Measurements from ENCODE around the gene ART5. TPM values are rescaled to one million over a fixed set of nuclear protein-coding genes. Genes with fewer than 3 reads are reported as not detected.
"Not testable (repeated sequence)": the region's sequence is repeated elsewhere in the genome, so short reads cannot be mapped to it uniquely, and the experiment has no call there.

Gene ART5
- total and polyA plus RNA-seq, 12 donors = 0.13 to 0.78 (median 0.30) TPM; not detected in 5

- WGBS, 4 donors = 82 to 92% (median 86%) methylated on average over 7 of the region's 7 CpGs
- Histone ChIP-seq H3K9me3 (replicated peaks in 1 of 3) (no peaks in the 10 kb centered on the region), H3K27me3 (no peaks in the 10 kb centered on the region), H3K4me1 (replicated peaks in 1 of 2) (peaks cover 11 to 14% of the 10 kb centered on the region in 2 donors), H3K4me3 (no peak overlapping the region), H3K27ac (no peak overlapping the region), H3K36me3 (replicated peaks in 1 of 2) (no peaks in the 10 kb centered on the region)
- intact Hi-C loops (cut with DNase I) = no loop called here
- TF ChIP-seq POLR2A (IDR thresholded peaks at IDR 0.05) = no peak
- TF ChIP-seq CTCF (IDR thresholded peaks at IDR 0.05) = no peak
- DNase-seq = no peak
Observed at GRCh38 chr11:3645552-3645951, 3.8 kb upstream of the ART5 start.

- no peaks in the 10 kb centered on the region for H3K27me3 ChIP-seq
- TF ChIP-seq CTCF (IDR thresholded peaks at IDR 0.05) (peak in 1 of 6 experiments; percentile 10), POLR2A (IDR thresholded peaks at IDR 0.05) (no peak)
- no peak within 1 kb of the TSS for H3K4me3 ChIP-seq
- 65 to 82% (median 71%) methylated on average over 4 of the region's 4 CpGs for WGBS, 4 donors
- DNase-seq = peak in 1 of 7 donors; percentile 38
- peaks cover 11 to 14% of the 10 kb centered on the region in 2 donors for H3K4me1 ChIP-seq (replicated peaks in 1 of 2)
- no peak within 1 kb of the TSS for H3K27ac ChIP-seq
- no peaks in the 10 kb centered on the region for H3K9me3 ChIP-seq (replicated peaks in 1 of 3)
- no peaks in the 10 kb centered on the region for H3K36me3 ChIP-seq (replicated peaks in 1 of 2)
- intact Hi-C loops (cut with DNase I) = no loop called here
Observed at GRCh38 chr11:3644817-3645235, 3.0 kb upstream of the ART5 start, which contains the start of gene ART1. TSS of gene ART1 (plus strand) at chr11:3645128. CDS start at chr11:3659214, 14,086 bp downstream.

- H3K27me3 ChIP-seq; H3K9me3 ChIP-seq (replicated peaks in 1 of 3); DNase-seq; H3K36me3 ChIP-seq (replicated peaks in 1 of 2); H3K27ac ChIP-seq; intact Hi-C loops (cut with DNase I): not testable (repeated sequence)
- peaks cover 11 to 14% of the 10 kb centered on the region in 2 donors for H3K4me1 ChIP-seq (replicated peaks in 1 of 2)
- H3K4me3 ChIP-seq = peak overlapping the region in 1 of 4 donors; percentile 59
- 46 to 68% (median 62%) methylated on average over 9 to 11 of the region's 11 CpGs for WGBS, 4 donors
Observed at GRCh38 chr11:3643102-3643546, 1.3 kb upstream of the ART5 start.

- DNase-seq = peak; percentile 70 to 86 (median 80)
- Histone ChIP-seq H3K36me3 (replicated peaks in 1 of 2) (no peaks in the 10 kb centered on the region), H3K27me3 (no peaks in the 10 kb centered on the region), H3K4me3 (peak overlapping the region in 2 of 4 donors; percentile 34 to 59), H3K27ac (peak overlapping the region in 1 of 5 donors; percentile 46), H3K9me3 (replicated peaks in 1 of 3) (no peaks in the 10 kb centered on the region), H3K4me1 (replicated peaks in 1 of 2) (peaks cover 11 to 14% of the 10 kb centered on the region in 2 donors)
- WGBS, 4 donors = 0 to 2% (median 1%) methylated on average over 17 to 55 of the region's 55 CpGs
- TF ChIP-seq POLR2A (IDR thresholded peaks at IDR 0.05) (peak in 1 of 2 donors; percentile 32), CTCF (IDR thresholded peaks at IDR 0.05) (no peak)
- intact Hi-C loops (cut with DNase I) = no loop called here
Observed at GRCh38 chr11:3642071-3642951, 519 bp upstream of the ART5 start.

Measured in adrenal gland (tissue), 12 donors.